22Rv1 (cell line): ENCODE results near the gene KCNA2.

ENCODE experiments used
- H3K27ac ChIP-seq: fragments of 450-650 bp; 2 replicates; pipeline ENCODE4 v1.5.1; 2017
- CTCF ChIP-seq: fragments of 450-650 bp; IDR thresholded peaks from 2 replicates; pipeline ENCODE4 v1.5.1; 2017; ENCODE audit warnings: mild to moderate bottlenecking
- ZFX ChIP-seq: fragments of 450-650 bp; IDR thresholded peaks from 2 replicates; pipeline ENCODE4 v1.6.1; 2017; ENCODE audit warnings: antibody characterized with exemption, borderline replicate concordance

The KCNA2 gene

GRCh38 chr1:110627764-110628163, 21.6 kb upstream of the KCNA2 start:
- no peak overlapping the region for H3K27ac ChIP-seq
- TF ChIP-seq ZFX (no peak), CTCF (no peak)

- TF ChIP-seq ZFX: no peak
- TF ChIP-seq CTCF: no peak
- no peak overlapping the region for H3K27ac ChIP-seq
Measured at GRCh38 chr1:110626889-110627288, 20.7 kb upstream of the KCNA2 start.

GRCh38 chr1:110620686-110621085, 14.5 kb upstream of the KCNA2 start:
- no peak for TF ChIP-seq ZFX
- no peak overlapping the region for H3K27ac ChIP-seq

GRCh38 chr1:110620250-110620615, 14.1 kb upstream of the KCNA2 start:
- TF ChIP-seq ZFX: no peak
- TF ChIP-seq CTCF: no peak
- H3K27ac ChIP-seq: no peak overlapping the region

- TF ChIP-seq CTCF (peak; percentile 98), ZFX (no peak)
- H3K27ac ChIP-seq: no peak overlapping the region
Measured at GRCh38 chr1:110619412-110620249, 13.5 kb upstream of the KCNA2 start.

GRCh38 chr1:110618668-110619067, 12.5 kb upstream of the KCNA2 start:
- no peak for TF ChIP-seq ZFX
- no peak for TF ChIP-seq CTCF
- H3K27ac ChIP-seq: no peak overlapping the region

- H3K27ac ChIP-seq: no peak overlapping the region
- TF ChIP-seq ZFX (no peak), CTCF (no peak)
Measured at GRCh38 chr1:110617589-110617988, 11.4 kb upstream of the KCNA2 start.
